DOHH2 (cell line): ENCODE measurements around the gene BTF3L4.
"Not testable (repeated sequence)": the region's sequence is repeated elsewhere in the genome, so short reads cannot be mapped to it uniquely, and the experiment has no call there.

Experiments
- H3F3A ChIP-seq: fragments of 200-600 bp; sonication (generic), shearing (Covaris generic); 2 replicates; pipeline ENCODE4 v1.6.0; 2016; ENCODE audit warnings: antibody characterized with exemption, mild to moderate bottlenecking; ENCODE audit not compliant: control insufficient read depth, insufficient read depth
- H3K27ac ChIP-seq: fragments of 200-600 bp; sonication (generic); 2 replicates; pipeline ENCODE4 v1.5.1; 2014; ENCODE audit warnings: low read depth, mild to moderate bottlenecking, low read length, moderate library complexity
- H3K27me3 ChIP-seq: fragments of 200-600 bp; sonication (generic); 2 replicates; pipeline ENCODE4 v1.6.1; 2014; ENCODE audit warnings: mild to moderate bottlenecking, low read length, mixed read lengths; ENCODE audit not compliant: control insufficient read depth
- H3K36me3 ChIP-seq: fragments of 200-600 bp; sonication (generic); 2 replicates; pipeline ENCODE4 v1.6.1; 2014; ENCODE audit warnings: mild to moderate bottlenecking, low read length, moderate library complexity, mixed read lengths; ENCODE audit not compliant: control insufficient read depth
- H3K4me1 ChIP-seq: fragments of 200-600 bp; sonication (generic); 2 replicates; pipeline ENCODE4 v1.6.1; 2014; ENCODE audit warnings: mild to moderate bottlenecking, low read length, mixed read lengths; ENCODE audit not compliant: control insufficient read depth
- H3K4me2 ChIP-seq: fragments of 200-600 bp; sonication (generic); 2 replicates; pipeline ENCODE4 v1.6.0; 2014; ENCODE audit warnings: mild to moderate bottlenecking, low read length, moderate library complexity
- H3K4me3 ChIP-seq: fragments of 200-600 bp; sonication (generic); 2 replicates; pipeline ENCODE4 v1.5.1; 2014; ENCODE audit warnings: mild to moderate bottlenecking, low read length, mixed read lengths
- H3K79me2 ChIP-seq: fragments of 200-600 bp; sonication (generic); 2 replicates; pipeline ENCODE4 v1.6.1; 2014; ENCODE audit warnings: mild to moderate bottlenecking, low read length, mixed read lengths; ENCODE audit not compliant: control insufficient read depth
- H3K9me2 ChIP-seq: fragments of 200-600 bp; sonication (generic); replicated peaks from 2 replicates; pipeline ENCODE4 v1.6.1; 2014; ENCODE audit warnings: mild to moderate bottlenecking, low read length, mixed read lengths; ENCODE audit not compliant: control insufficient read depth
- H3K9me3 ChIP-seq: fragments of 200-600 bp; sonication (generic); 2 replicates; pipeline ENCODE4 v1.6.1; 2014; ENCODE audit warnings: antibody characterized with exemption, low read length, mixed read lengths; ENCODE audit not compliant: control insufficient read depth, insufficient read depth
- H4K20me1 ChIP-seq: fragments of 200-600 bp; sonication (generic); 2 replicates; pipeline ENCODE4 v1.6.0; 2014; ENCODE audit warnings: low read depth, mild to moderate bottlenecking, antibody characterized with exemption, low read length, moderate library complexity; ENCODE audit not compliant: control insufficient read depth, insufficient read depth
- CTCF ChIP-seq: fragments of 200-600 bp; sonication (generic); IDR thresholded peaks from one replicate; pipeline ENCODE4 v1.5.1; 2014; ENCODE audit warnings: antibody characterized with exemption, mild to moderate bottlenecking, low read depth, low read length; ENCODE audit not compliant: poor library complexity, severe bottlenecking
- EZH2phosphoT487 ChIP-seq: fragments of 200-600 bp; sonication (generic); IDR thresholded peaks from 2 replicates; pipeline ENCODE4 v1.6.1; 2017; ENCODE audit warnings: borderline replicate concordance, mild to moderate bottlenecking, antibody characterized with exemption, low read length, moderate library complexity, mixed read lengths

BTF3L4 gene

GRCh38 chr1:52041551-52042185 lies 14.4 kb upstream of the BTF3L4 start:
- no peak overlapping the region for H3K27ac ChIP-seq
- TF ChIP-seq CTCF = no peak
- TF ChIP-seq EZH2phosphoT487 = no peak

DNA sequence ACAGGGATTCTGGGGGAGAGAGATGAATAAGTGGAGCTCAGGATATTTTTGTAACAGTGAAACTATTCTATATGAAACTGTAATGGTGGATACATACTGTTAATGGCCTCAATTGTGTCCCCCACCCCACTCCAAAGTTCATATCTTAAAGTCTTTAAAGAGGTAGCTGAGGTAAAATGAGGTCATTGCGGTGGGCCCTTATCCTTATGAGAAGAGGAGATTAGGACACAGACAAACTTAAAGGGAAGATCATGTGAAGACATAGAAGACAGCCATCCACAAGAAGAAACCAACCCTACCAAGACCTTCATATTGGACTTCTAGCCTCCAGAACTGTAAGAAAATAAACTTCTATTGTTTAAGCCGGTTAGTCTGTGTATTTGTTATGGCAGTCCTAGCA lies 10.9 kb upstream of the BTF3L4 start:
- no peaks in the 10 kb centered on the region for H4K20me1 ChIP-seq
- peaks cover 30% of the 10 kb centered on the region for H3K36me3 ChIP-seq
- H3K27me3 ChIP-seq = no peaks in the 10 kb centered on the region
- no peaks in the 10 kb centered on the region for H3F3A ChIP-seq
- H3K4me2 ChIP-seq = no peak overlapping the region
- H3K27ac ChIP-seq = no peak overlapping the region
- H3K4me1 ChIP-seq = no peaks in the 10 kb centered on the region
- TF ChIP-seq EZH2phosphoT487 (no peak), CTCF (no peak)
- no peak overlapping the region for H3K4me3 ChIP-seq
- H3K79me2 ChIP-seq = peaks cover 68% of the 10 kb centered on the region
- H3K9me2 ChIP-seq = no peaks in the 10 kb centered on the region
- no peaks in the 10 kb centered on the region for H3K9me3 ChIP-seq

More at GRCh38 chr1:52041551-52042185, 14.4 kb upstream of the BTF3L4 start:
- Histone ChIP-seq H3K79me2 (peaks cover 41% of the 10 kb centered on the region), H3K4me1 (no peaks in the 10 kb centered on the region), H3K9me2 (no peaks in the 10 kb centered on the region), H3K27me3 (no peaks in the 10 kb centered on the region), H3K4me2 (no peak overlapping the region), H3K4me3 (no peak overlapping the region), H4K20me1 (no peaks in the 10 kb centered on the region), H3F3A (peaks cover 1% of the 10 kb centered on the region; the same call in 1 of the 2 replicates), H3K9me3 (no peaks in the 10 kb centered on the region), H3K36me3 (peaks cover 34% of the 10 kb centered on the region)

DNA sequence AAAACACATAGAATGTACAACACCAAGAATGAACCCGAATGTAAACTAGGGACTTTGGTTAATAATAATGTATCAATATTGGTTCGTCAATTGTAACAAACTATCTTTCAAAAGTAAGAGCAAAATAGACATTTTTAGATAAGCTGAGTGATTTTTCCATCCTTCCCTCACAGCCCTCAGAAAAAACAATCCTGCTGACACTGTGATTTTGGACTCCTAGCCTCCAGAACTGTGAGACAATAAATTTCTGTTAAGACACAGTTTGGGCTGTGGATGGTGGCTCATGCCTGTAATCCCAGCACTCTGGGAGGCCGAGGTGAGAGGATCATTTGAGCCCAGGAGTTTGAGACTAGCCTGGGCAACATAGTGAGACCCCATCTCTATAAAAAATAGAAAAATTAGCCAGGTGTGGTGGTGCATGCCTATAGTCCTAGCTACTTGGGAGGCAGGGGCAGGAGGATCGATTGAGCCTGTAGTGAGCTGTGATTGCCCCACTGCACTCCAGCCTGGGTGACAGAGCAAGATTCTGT lies 10.4 kb upstream of the BTF3L4 start:
- H3K27me3 ChIP-seq, H3K4me3 ChIP-seq, H3K27ac ChIP-seq, H3K9me2 ChIP-seq, H3K4me2 ChIP-seq, H4K20me1 ChIP-seq, H3K9me3 ChIP-seq, H3K4me1 ChIP-seq, H3F3A ChIP-seq: not testable (repeated sequence)
- Histone ChIP-seq H3K36me3 (peaks cover 31% of the 10 kb centered on the region), H3K79me2 (peaks cover 73% of the 10 kb centered on the region)

DNA sequence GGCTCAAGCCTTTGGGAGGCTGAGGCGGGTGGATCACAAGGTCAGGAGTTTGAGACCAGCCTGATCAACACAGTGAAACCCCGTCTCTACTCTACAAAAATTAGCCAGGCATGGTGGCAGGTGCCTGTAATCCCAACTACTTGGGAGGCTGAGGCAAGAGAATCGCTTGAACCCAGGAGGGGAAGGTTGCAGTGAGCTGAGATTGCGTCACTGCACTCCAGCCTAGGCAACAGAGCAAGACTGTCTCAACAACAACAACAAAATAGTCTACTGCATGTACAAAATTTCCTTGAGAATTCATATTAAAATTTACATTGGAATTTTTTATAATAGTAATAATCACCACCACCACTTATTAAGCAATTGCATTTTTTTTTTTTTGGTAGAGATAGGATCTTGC lies 6.8 kb upstream of the BTF3L4 start:
- peaks cover 36% of the 10 kb centered on the region for H3K36me3 ChIP-seq
- H3K4me3 ChIP-seq, H4K20me1 ChIP-seq, H3K9me2 ChIP-seq, H3K9me3 ChIP-seq, H3K4me1 ChIP-seq, H3K27ac ChIP-seq, H3K4me2 ChIP-seq, H3F3A ChIP-seq, H3K27me3 ChIP-seq: not testable (repeated sequence)
- H3K79me2 ChIP-seq = peaks cover 87% of the 10 kb centered on the region
